ENCODE results near the gene S100A2. TPM values are rescaled to one million over a fixed set of nuclear protein-coding genes. Genes with fewer than 3 reads are reported as not detected.

S100A2 gene
- total RNA-seq, result 10 to 100 TPM in 2 of 4 donors, 1 to 10 TPM in 2; 2.7 to 73.3 (median 14.2) TPM

- peak within 1 kb of the TSS; percentile 78 to 95 (median 86) for H3K27ac ChIP-seq
- WGBS, 2 donors (ENCODE audit: low coverage in 1 of 2), result 40 to 60% methylated on average over 1 to 2 of the region's 8 CpGs
- no peaks in the 10 kb centered on the region for H3K9me3 ChIP-seq
- H3K27me3 ChIP-seq, result no peaks in the 10 kb centered on the region
- no peak within 1 kb of the TSS for H3K4me3 ChIP-seq
- peaks cover 22 to 44% (median 35%) of the 10 kb centered on the region in 3 donors for H3K4me1 ChIP-seq
- H3K36me3 ChIP-seq, result no peaks in the 10 kb centered on the region
- TF ChIP-seq POLR2AphosphoS5 (IDR thresholded peaks at IDR 0.05), result peak; percentile 54
- TF ChIP-seq EP300 (IDR thresholded peaks at IDR 0.05), result no peak
- no peak for TF ChIP-seq POLR2A (IDR thresholded peaks at IDR 0.05)
- TF ChIP-seq CTCF (IDR thresholded peaks at IDR 0.05), result no peak
- peak; percentile 53 for ATAC-seq
Observed at GRCh38 chr1:153565529-153566374, at the start of gene S100A2. Gene S100A2, minus strand, starts transcription at chr1:153565844. Its CDS starts 1,967 bp downstream, at chr1:153563877.

- no peaks in the 10 kb centered on the region for H3K9me3 ChIP-seq
- WGBS, 2 donors (ENCODE audit: low coverage in 1 of 2), result no CpG with 5 or more reads among the region's 2 CpGs
- H3K27me3 ChIP-seq, result no peaks in the 10 kb centered on the region
- no peak overlapping the region for H3K27ac ChIP-seq
- H3K36me3 ChIP-seq, result peaks cover 0 to 25% of the 10 kb centered on the region in 2 donors
- peaks cover 0 to 37% (median 31%) of the 10 kb centered on the region in 3 donors for H3K4me1 ChIP-seq
- no peak for TF ChIP-seq POLR2AphosphoS5 (IDR thresholded peaks at IDR 0.05)
- no peak for TF ChIP-seq CTCF (IDR thresholded peaks at IDR 0.05)
- no peak for TF ChIP-seq POLR2A (IDR thresholded peaks at IDR 0.05)
- TF ChIP-seq EP300 (IDR thresholded peaks at IDR 0.05), result no peak
- no peak overlapping the region for H3K4me3 ChIP-seq
- no peak for ATAC-seq
Observed at GRCh38 chr1:153615406-153615805, 49.8 kb upstream of the S100A2 start.

- Histone ChIP-seq H3K9me3 (no peaks in the 10 kb centered on the region), H3K4me1 (peaks cover 0 to 42% (median 34%) of the 10 kb centered on the region in 3 donors), H3K36me3 (peaks cover 0 to 20% of the 10 kb centered on the region in 2 donors), H3K27me3 (no peaks in the 10 kb centered on the region), H3K27ac (peak overlapping the region in 1 of 4 donors; percentile 12), H3K4me3 (no peak overlapping the region)
- no CpG with 5 or more reads among the region's 7 CpGs for WGBS, 2 donors (ENCODE audit: low coverage in 1 of 2)
- TF ChIP-seq EP300 (IDR thresholded peaks at IDR 0.05), result no peak
- no peak for TF ChIP-seq POLR2A (IDR thresholded peaks at IDR 0.05)
- no peak for TF ChIP-seq CTCF (IDR thresholded peaks at IDR 0.05)
- no peak for TF ChIP-seq POLR2AphosphoS5 (IDR thresholded peaks at IDR 0.05)
- no peak for ATAC-seq
Observed at GRCh38 chr1:153614906-153615305, 49.3 kb upstream of the S100A2 start.

- no peak for ATAC-seq
- peak overlapping the region in 1 of 4 donors; percentile 12 for H3K27ac ChIP-seq
- H3K9me3 ChIP-seq, result no peaks in the 10 kb centered on the region
- H3K4me1 ChIP-seq, result peaks cover 0 to 48% (median 39%) of the 10 kb centered on the region in 3 donors
- H3K4me3 ChIP-seq, result no peak overlapping the region
- 52 to 100% methylated on average over 1 to 2 of the region's 2 CpGs for WGBS, 2 donors (ENCODE audit: low coverage in 1 of 2)
- H3K27me3 ChIP-seq, result no peaks in the 10 kb centered on the region
- peaks cover 0 to 14% of the 10 kb centered on the region in 2 donors for H3K36me3 ChIP-seq
- TF ChIP-seq EP300 (IDR thresholded peaks at IDR 0.05) (no peak), CTCF (IDR thresholded peaks at IDR 0.05) (no peak), POLR2AphosphoS5 (IDR thresholded peaks at IDR 0.05) (no peak), POLR2A (IDR thresholded peaks at IDR 0.05) (no peak)
Observed at GRCh38 chr1:153614189-153614900, 48.7 kb upstream of the S100A2 start.
